Cardiac muscle cell (in vitro differentiated cells and primary cell): ENCODE measurements around the gene PHEX. TPM values are rescaled to one million over a fixed set of nuclear protein-coding genes. Genes with fewer than 3 reads are reported as not detected.

Experiments
- DNase-seq, 2 donors: peaks; one replicate each; pipeline versions ENCODE4 v3.0.0 to v3.0.0-alpha.2; 2010 to 2017; ENCODE audit warnings: low read depth in 1 of 2, low spot score in 1 of 2
- H3K27ac ChIP-seq: fragments of 200-600 bp; sonication (generic); 2 replicates; pipeline ENCODE4 v1.5.1; 2016
- H3K27me3 ChIP-seq: fragments of 200-600 bp; sonication (generic); 2 replicates; pipeline ENCODE4 v1.6.0; 2016; ENCODE audit warnings: control low read depth
- H3K36me3 ChIP-seq: fragments of 200-600 bp; sonication (generic); 2 replicates; pipeline ENCODE4 v1.5.1; 2016; ENCODE audit warnings: control low read depth
- H3K4me1 ChIP-seq: fragments of 200-600 bp; sonication (generic); 2 replicates; pipeline ENCODE4 v1.8.1; 2017; ENCODE audit warnings: low read depth, mild to moderate bottlenecking, mixed run types
- H3K4me3 ChIP-seq: fragments of 200-600 bp; sonication (generic); 2 replicates; pipeline ENCODE4 v1.5.1; 2016; ENCODE audit warnings: mild to moderate bottlenecking
- H3K9me3 ChIP-seq: fragments of 200-600 bp; sonication (generic); 2 replicates; pipeline ENCODE4 v1.5.1; 2017; ENCODE audit warnings: low read depth, mild to moderate bottlenecking, control low read depth
- polyA plus RNA-seq: library from polyadenylated mRNA; unstranded; fragments of >200 nt; fragmentation: Nextera tagmentation; extraction: Ambion mirVana; gene quantifications from 2 replicates; pipeline ENCODE4 v1.2.1, GENCODE V29; 2016
- total RNA-seq: library from RNA; depleted of rRNA; stranded (reverse); fragments of >200 nt; gene quantifications from 2 replicates; pipeline ENCODE4 v1.2.3, GENCODE V29; 2016
- TF ChIP-seq, protein P1 (sequence below): IDR thresholded peaks from 2 replicates; pipeline ENCODE4 v1.5.1; 2012; ENCODE audit warnings: low read depth, mild to moderate bottlenecking, low read length

Gene PHEX
- total and polyA plus RNA-seq, 2 experiments from 2014 or later = 0.21 to 0.62 TPM

DNA sequence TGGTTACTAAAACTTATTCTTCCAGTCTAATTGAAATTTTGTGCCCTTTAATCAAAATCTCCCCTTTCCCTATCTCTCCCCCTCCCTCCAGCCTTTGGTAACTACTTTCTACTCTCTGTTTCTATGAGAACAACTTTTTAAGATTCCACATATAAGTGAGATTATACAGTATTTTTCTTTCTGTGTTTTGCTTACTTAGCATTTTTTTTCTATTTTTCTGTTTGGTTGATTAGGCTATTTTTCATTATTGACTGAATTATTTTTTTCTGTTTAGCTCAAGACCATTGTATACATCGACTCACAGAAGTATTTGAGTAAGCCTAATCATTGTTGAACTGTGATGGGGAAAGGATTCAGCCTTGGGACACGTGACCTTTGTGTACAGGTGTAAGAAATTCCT is 116.4 kb downstream of the PHEX start:
- Histone ChIP-seq H3K27ac (no peak overlapping the region), H3K27me3 (no peaks in the 10 kb centered on the region), H3K36me3 (no peaks in the 10 kb centered on the region), H3K4me1 (peaks cover 12% of the 10 kb centered on the region), H3K4me3 (no peak overlapping the region), H3K9me3 (no peaks in the 10 kb centered on the region)
- DNase-seq = no peak
- TF ChIP-seq, protein P1, sequence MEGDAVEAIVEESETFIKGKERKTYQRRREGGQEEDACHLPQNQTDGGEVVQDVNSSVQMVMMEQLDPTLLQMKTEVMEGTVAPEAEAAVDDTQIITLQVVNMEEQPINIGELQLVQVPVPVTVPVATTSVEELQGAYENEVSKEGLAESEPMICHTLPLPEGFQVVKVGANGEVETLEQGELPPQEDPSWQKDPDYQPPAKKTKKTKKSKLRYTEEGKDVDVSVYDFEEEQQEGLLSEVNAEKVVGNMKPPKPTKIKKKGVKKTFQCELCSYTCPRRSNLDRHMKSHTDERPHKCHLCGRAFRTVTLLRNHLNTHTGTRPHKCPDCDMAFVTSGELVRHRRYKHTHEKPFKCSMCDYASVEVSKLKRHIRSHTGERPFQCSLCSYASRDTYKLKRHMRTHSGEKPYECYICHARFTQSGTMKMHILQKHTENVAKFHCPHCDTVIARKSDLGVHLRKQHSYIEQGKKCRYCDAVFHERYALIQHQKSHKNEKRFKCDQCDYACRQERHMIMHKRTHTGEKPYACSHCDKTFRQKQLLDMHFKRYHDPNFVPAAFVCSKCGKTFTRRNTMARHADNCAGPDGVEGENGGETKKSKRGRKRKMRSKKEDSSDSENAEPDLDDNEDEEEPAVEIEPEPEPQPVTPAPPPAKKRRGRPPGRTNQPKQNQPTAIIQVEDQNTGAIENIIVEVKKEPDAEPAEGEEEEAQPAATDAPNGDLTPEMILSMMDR = no peak

DNA sequence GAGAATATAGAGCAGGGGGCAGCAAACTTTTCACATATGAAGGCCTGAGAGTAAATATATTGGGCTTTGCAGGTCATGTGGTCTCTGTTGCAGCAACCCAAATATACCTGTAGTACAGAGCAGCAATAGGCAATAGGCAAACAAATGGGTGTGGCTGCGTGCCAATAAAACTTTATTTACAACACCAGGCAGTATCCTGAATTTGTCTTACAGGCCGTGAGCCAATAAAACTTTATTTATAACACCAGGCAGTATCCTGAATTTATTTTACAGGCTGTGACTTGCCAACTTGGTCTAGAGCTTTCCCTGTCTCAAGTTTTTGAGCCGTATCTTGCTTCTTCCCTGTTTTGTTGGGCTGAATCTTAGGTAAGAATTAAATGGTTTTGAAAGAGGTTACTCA is 118.2 kb downstream of the PHEX start:
- Histone ChIP-seq H3K4me3 (no peak overlapping the region), H3K27me3 (no peaks in the 10 kb centered on the region), H3K9me3 (no peaks in the 10 kb centered on the region), H3K4me1 (peaks cover 12% of the 10 kb centered on the region), H3K27ac (no peak overlapping the region), H3K36me3 (no peaks in the 10 kb centered on the region)
- TF ChIP-seq, protein P1 = no peak
- DNase-seq = no peak

DNA sequence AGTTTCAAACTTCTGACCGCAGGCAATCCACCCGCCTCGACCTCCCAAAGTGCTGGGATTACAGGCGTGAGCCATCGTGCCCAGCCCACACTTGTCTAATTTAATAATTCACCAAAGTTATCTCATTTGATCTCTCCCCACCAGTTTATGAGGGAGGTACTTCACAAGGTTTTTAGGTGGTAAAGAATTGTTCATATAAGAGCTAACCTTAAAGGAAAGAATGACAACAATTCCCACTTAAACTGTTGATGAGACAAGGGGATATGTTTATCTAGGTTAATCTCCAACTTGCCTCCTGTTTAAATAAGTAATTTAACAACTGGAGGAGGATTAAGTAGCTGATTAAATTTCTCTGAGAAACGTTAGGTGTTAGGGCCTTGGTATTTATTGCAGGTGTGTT is 123.0 kb downstream of the PHEX start:
- H3K4me1 ChIP-seq = no peaks in the 10 kb centered on the region
- H3K9me3 ChIP-seq = no peaks in the 10 kb centered on the region
- H3K36me3 ChIP-seq = no peaks in the 10 kb centered on the region
- TF ChIP-seq, protein P1 = no peak
- H3K27me3 ChIP-seq = no peaks in the 10 kb centered on the region
- no peak overlapping the region for H3K4me3 ChIP-seq
- DNase-seq = no peak
- no peak overlapping the region for H3K27ac ChIP-seq

DNA sequence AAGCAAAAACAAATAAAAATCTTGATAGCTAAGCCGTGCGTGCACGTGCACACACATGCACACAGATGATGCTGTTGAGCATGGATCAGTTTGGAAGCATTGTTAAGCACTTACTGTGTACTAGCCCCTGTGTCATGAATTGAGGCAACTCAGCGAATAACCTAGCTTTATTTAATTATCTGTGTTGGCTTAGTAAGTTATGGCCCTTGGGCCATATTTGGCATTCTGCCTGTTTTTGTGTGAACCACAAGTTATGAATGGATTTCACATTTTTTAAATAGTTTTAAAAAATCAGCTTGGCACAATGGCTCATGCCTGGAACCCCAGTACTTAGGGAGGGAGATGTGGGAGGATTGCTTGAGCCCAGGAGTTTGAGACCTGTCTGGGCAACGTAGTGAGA is 126.9 kb downstream of the PHEX start:
- H3K36me3 ChIP-seq = no peaks in the 10 kb centered on the region
- TF ChIP-seq, protein P1 = no peak
- no peaks in the 10 kb centered on the region for H3K4me1 ChIP-seq
- DNase-seq = peak in 1 of 2 donors; percentile 72
- no peak overlapping the region for H3K4me3 ChIP-seq
- no peaks in the 10 kb centered on the region for H3K27me3 ChIP-seq
- no peaks in the 10 kb centered on the region for H3K9me3 ChIP-seq
- H3K27ac ChIP-seq = no peak overlapping the region

DNA sequence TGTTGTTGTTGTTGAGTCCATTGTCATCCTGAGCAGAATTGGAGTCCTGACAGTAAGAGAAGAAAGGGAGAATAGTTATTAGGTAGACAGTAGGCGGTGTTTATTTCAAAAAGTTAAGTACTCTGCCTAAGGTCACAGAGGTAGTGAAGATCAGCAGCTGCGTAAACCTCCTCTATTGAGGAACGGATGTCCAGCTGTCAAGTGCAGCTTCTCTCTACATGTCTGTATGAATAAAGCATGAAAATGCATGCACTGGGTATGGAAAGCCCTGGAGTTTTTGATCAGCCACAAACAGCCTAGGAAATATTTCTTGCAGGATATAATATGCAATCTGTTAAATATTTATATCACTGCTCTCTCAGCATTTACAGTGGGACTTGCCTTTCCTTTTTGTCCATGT is 131.2 kb downstream of the PHEX start:
- no peaks in the 10 kb centered on the region for H3K27me3 ChIP-seq
- no peaks in the 10 kb centered on the region for H3K9me3 ChIP-seq
- no peak overlapping the region for H3K27ac ChIP-seq
- TF ChIP-seq, protein P1 = no peak
- H3K4me3 ChIP-seq = no peak overlapping the region
- no peak for DNase-seq
- H3K36me3 ChIP-seq = no peaks in the 10 kb centered on the region
- H3K4me1 ChIP-seq = no peaks in the 10 kb centered on the region
